Suprapubic skin (tissue), 4 donors: ENCODE results near the gene ERCC3. TPM values are rescaled to one million over a fixed set of nuclear protein-coding genes. Genes with fewer than 3 reads are reported as not detected.
"Not testable (repeated sequence)": the region's sequence is repeated elsewhere in the genome, so short reads cannot be mapped to it uniquely, and the experiment has no call there.

Experiments
- DNase-seq, 2 donors: peaks; one replicate each; pipeline ENCODE4 v3.0.0-alpha.2; 2019; ENCODE audit warnings: low spot score in 2 of 2
- H3K27ac ChIP-seq: fragments of 200-600 bp; sonication (generic); one replicate; pipeline ENCODE4 v1.5.1; 2019
- H3K27me3 ChIP-seq: fragments of 200-600 bp; sonication (generic); one replicate; pipeline ENCODE4 v1.5.1; 2019
- H3K36me3 ChIP-seq: fragments of 200-600 bp; sonication (generic); one replicate; pipeline ENCODE4 v1.5.1; 2019
- H3K4me1 ChIP-seq: fragments of 200-600 bp; sonication (generic); one replicate; pipeline ENCODE4 v1.5.1; 2019
- H3K4me3 ChIP-seq: fragments of 200-600 bp; sonication (generic); one replicate; pipeline ENCODE4 v1.5.1; 2019; ENCODE audit warnings: mild to moderate bottlenecking
- H3K9me3 ChIP-seq: fragments of 200-600 bp; sonication (generic); one replicate; pipeline ENCODE4 v1.5.1; 2019
- EP300 ChIP-seq: sonication (generic); formaldehyde crosslinking; IDR thresholded peaks from one replicate; pipeline ENCODE4 v1.6.1; 2017; ENCODE audit warnings: antibody characterized with exemption
- POLR2A ChIP-seq, 2 donors: fragments of 450-650 bp; IDR thresholded peaks; one replicate each; pipeline ENCODE4 v1.6.1; 2017; ENCODE audit warnings: antibody characterized with exemption in 2 of 2, mild to moderate bottlenecking in 2 of 2, moderate library complexity in 2 of 2
- POLR2AphosphoS5 ChIP-seq, 3 donors: sonication (generic); formaldehyde crosslinking; IDR thresholded peaks; one replicate each; pipeline ENCODE4 v1.6.1; 2017; ENCODE audit warnings: antibody characterized with exemption in 3 of 3
- WGBS: methylation state at CpG from one replicate; pipeline ENCODE4 v1.1.5; 2018; 5-methylcytosine and 5-hydroxymethylcytosine counted together
- total RNA-seq, 4 donors: library from RNA; depleted of rRNA; stranded (reverse); fragments of >200 nt; gene quantifications; one replicate each; pipeline ENCODE4 v1.1.0, GENCODE V29; 2016
- TF ChIP-seq, protein P1 (sequence below), 2 donors: fragments of 200-600 bp in 1 of 2; fragments of 450-650 bp in 1 of 2; sonication (generic) in 1 of 2; IDR thresholded peaks; one replicate each; pipeline ENCODE4 v1.5.1; 2016 to 2019; ENCODE audit warnings: antibody characterized with exemption in 2 of 2, mild to moderate bottlenecking in 1 of 2, moderate library complexity in 1 of 2

The ERCC3 gene
- total RNA-seq, 4 donors from 2014 or later, result 35.5 to 103 (median 39.1) TPM

GRCh38 chr2:127255721-127256120 lies 38.2 kb downstream of the ERCC3 start:
- no peak for TF ChIP-seq POLR2A (IDR thresholded peaks at IDR 0.05)
- 90% methylated on average over 6 of the region's 6 CpGs for WGBS
- no peak overlapping the region for H3K27ac ChIP-seq
- no peaks in the 10 kb centered on the region for H3K27me3 ChIP-seq
- H3K4me3 ChIP-seq, result no peak overlapping the region
- peaks cover 48% of the 10 kb centered on the region for H3K36me3 ChIP-seq
- H3K4me1 ChIP-seq, result no peaks in the 10 kb centered on the region
- H3K9me3 ChIP-seq, result no peaks in the 10 kb centered on the region
- DNase-seq, result no peak

DNA sequence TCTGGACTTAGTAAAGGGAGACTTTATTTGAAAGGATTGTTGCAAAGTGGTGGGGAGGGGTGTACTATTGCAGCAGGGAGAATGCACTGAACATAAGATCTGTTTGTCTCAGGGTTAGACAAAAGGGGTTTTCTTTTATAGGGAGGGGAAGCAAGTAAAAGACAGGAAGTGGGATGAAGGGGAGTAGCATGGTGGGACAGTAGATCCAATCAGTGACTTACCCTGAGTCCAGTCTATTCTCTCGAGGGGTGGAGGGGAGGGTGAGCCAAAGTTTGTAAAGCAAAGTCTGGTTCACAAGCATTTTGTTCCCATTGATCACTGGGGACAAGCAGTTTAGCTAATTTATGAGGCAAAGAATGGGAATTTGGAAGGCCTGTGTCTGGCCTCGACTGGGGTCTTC lies 38.8 kb downstream of the ERCC3 start:
- TF ChIP-seq POLR2AphosphoS5 (IDR thresholded peaks at IDR 0.05), result no peak
- TF ChIP-seq, protein P1, sequence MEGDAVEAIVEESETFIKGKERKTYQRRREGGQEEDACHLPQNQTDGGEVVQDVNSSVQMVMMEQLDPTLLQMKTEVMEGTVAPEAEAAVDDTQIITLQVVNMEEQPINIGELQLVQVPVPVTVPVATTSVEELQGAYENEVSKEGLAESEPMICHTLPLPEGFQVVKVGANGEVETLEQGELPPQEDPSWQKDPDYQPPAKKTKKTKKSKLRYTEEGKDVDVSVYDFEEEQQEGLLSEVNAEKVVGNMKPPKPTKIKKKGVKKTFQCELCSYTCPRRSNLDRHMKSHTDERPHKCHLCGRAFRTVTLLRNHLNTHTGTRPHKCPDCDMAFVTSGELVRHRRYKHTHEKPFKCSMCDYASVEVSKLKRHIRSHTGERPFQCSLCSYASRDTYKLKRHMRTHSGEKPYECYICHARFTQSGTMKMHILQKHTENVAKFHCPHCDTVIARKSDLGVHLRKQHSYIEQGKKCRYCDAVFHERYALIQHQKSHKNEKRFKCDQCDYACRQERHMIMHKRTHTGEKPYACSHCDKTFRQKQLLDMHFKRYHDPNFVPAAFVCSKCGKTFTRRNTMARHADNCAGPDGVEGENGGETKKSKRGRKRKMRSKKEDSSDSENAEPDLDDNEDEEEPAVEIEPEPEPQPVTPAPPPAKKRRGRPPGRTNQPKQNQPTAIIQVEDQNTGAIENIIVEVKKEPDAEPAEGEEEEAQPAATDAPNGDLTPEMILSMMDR (IDR thresholded peaks at IDR 0.05), result no peak
- no peak for TF ChIP-seq EP300
- TF ChIP-seq POLR2A (IDR thresholded peaks at IDR 0.05), result no peak
- H3K27me3 ChIP-seq, result no peaks in the 10 kb centered on the region
- 62% methylated on average over 2 of the region's 2 CpGs for WGBS
- no peak overlapping the region for H3K27ac ChIP-seq
- no peaks in the 10 kb centered on the region for H3K9me3 ChIP-seq
- H3K4me3 ChIP-seq, result no peak overlapping the region
- DNase-seq, result no peak
- no peaks in the 10 kb centered on the region for H3K4me1 ChIP-seq
- H3K36me3 ChIP-seq, result peaks cover 42% of the 10 kb centered on the region

GRCh38 chr2:127254386-127254981 lies 39.5 kb downstream of the ERCC3 start:
- Histone ChIP-seq H3K27me3 (no peaks in the 10 kb centered on the region), H3K27ac (no peak overlapping the region), H3K9me3 (no peaks in the 10 kb centered on the region), H3K4me1 (no peaks in the 10 kb centered on the region), H3K36me3 (peaks cover 36% of the 10 kb centered on the region), H3K4me3 (no peak overlapping the region)
- DNase-seq, result no peak
- 65% methylated on average over 7 of the region's 7 CpGs for WGBS
- TF ChIP-seq EP300, result no peak
- no peak for TF ChIP-seq POLR2A (IDR thresholded peaks at IDR 0.05)
- TF ChIP-seq POLR2AphosphoS5 (IDR thresholded peaks at IDR 0.05), result no peak
- TF ChIP-seq, protein P1 (IDR thresholded peaks at IDR 0.05), result no peak

DNA sequence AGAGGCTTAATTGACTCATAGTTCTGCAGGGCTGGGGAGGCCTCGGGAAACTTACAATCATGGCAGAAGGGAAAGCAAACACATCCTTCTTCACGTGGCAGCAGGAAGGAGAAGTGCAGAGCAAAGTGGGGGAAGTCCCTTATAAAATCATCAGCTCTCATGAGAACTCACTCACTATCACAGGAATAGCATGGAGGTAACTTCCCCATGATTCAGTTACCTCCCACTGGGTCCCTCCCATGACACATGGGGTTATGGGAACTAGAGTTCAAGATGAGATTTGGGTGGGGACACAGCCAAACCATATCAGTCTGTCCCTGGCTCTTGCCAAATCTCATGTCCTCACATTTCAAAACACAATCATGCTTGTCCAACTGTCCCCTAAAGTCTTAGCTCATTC lies 52.8 kb downstream of the ERCC3 start:
- H3K27ac ChIP-seq, H3K4me1 ChIP-seq, H3K27me3 ChIP-seq, H3K4me3 ChIP-seq, H3K9me3 ChIP-seq, DNase-seq, H3K36me3 ChIP-seq: not testable (repeated sequence)
- 82% methylated on average over 2 of the region's 2 CpGs for WGBS

DNA sequence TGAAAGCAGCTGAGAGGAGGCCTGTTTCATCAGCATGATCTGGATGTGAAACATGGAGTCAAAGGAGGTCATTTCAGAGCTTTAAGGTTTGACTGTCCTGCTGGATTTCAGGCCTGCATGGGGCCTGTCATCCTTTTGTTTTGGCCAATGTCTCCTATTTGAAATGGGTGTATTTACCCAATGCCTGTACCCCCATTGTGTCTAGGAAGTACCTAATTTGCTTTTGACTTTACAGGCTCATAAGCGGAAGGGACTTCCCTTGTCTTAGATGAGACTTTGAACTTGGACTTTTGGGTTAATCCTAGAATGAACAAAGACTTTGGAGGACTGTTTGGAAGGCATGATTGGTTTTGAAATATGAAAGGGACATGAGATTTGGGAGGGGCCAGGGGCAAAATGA lies 54.5 kb downstream of the ERCC3 start:
- Histone ChIP-seq H3K4me3 (no peak overlapping the region), H3K27me3 (no peaks in the 10 kb centered on the region), H3K27ac (no peak overlapping the region), H3K4me1 (no peaks in the 10 kb centered on the region), H3K36me3 (no peaks in the 10 kb centered on the region), H3K9me3 (peaks cover 3% of the 10 kb centered on the region)
- 100% methylated on average over 1 of the region's 1 CpG for WGBS
- no peak for DNase-seq
- TF ChIP-seq POLR2AphosphoS5 (IDR thresholded peaks at IDR 0.05) (no peak), EP300 (no peak), POLR2A (IDR thresholded peaks at IDR 0.05) (no peak)
- TF ChIP-seq, protein P1 (IDR thresholded peaks at IDR 0.05), result no peak

- H3K9me3 ChIP-seq, H3K27ac ChIP-seq, DNase-seq, H3K27me3 ChIP-seq, H3K36me3 ChIP-seq, H3K4me1 ChIP-seq, H3K4me3 ChIP-seq: not testable (repeated sequence)
- WGBS, result 67% methylated on average over 2 of the region's 2 CpGs
These were observed 56.2 kb downstream of the ERCC3 start for GRCh38 chr2:127237768-127238167.

DNA sequence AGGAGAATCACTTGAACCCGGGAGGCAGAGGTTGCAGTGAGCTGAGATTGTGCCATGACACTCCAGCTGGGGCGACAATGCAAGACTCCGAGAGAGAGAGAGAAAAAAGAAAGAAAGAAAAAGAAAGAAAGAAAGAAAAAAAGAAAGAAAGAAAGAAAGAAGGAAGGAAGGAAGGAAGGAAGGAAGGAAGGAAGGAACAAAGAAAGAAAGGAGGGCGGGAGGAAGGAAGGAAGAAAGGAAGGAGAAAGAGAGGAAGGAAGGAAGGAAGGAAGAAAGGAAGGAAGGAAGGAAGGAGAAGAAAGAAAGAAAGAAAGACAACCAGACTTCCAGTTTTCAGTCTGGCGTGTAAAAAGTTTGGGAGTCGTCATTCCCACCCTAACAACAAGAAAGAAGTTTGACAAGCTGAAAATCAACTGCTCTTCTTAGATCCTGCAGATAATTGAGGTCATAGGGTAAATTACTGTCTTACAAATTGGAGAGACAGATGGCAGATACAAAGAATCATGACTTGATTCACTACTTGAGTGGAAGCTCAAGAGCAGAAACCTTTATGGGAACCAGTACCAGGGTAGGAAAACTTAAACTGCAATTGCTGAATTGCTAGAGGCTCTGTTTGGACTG lies 58.8 kb downstream of the ERCC3 start:
- H3K36me3 ChIP-seq, result no peaks in the 10 kb centered on the region
- DNase-seq, result no peak
- H3K4me1 ChIP-seq, result no peaks in the 10 kb centered on the region
- H3K4me3 ChIP-seq, result no peak overlapping the region
- H3K9me3 ChIP-seq, result peaks cover 3% of the 10 kb centered on the region
- no peak overlapping the region for H3K27ac ChIP-seq
- TF ChIP-seq POLR2AphosphoS5 (IDR thresholded peaks at IDR 0.05) (no peak), EP300 (no peak), POLR2A (IDR thresholded peaks at IDR 0.05) (no peak)
- TF ChIP-seq, protein P1 (IDR thresholded peaks at IDR 0.05), result no peak
- no peaks in the 10 kb centered on the region for H3K27me3 ChIP-seq
- 91% methylated on average over 6 of the region's 6 CpGs for WGBS
